ENCODE results near the gene THAP7. TPM values are rescaled to one million over a fixed set of nuclear protein-coding genes. Genes with fewer than 3 reads are reported as not detected.

Gene THAP7
- total RNA-seq, 4 donors from 2014 or later = 33.2 to 42.4 (median 39.1) TPM

DNA sequence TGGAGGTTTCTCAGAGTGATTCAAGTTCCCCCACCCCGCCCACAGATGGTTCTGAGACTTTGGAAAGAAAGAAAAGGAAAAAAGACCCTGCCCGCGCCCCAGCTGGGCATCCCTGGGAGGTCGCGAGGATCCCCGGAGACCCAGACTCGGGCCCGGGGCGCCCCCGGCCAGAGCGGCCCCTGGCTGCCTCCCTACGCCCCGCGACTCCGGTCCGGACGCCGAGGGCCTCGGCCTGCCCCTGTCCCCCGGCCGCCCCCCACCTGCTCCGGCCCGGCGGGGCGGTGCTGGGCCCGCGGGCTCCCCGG, 37.2 kb downstream of the THAP7 start:
- Histone ChIP-seq H3K36me3 (no peaks in the 10 kb centered on the region), H3K27ac (replicated peaks in 1 of 4) (no peak overlapping the region), H3K27me3 (peaks cover 0 to 18% (median 4%) of the 10 kb centered on the region in 4 donors), H3K9me3 (no peaks in the 10 kb centered on the region), H3K4me3 (peak overlapping the region; percentile 51 to 63 (median 56)), H3K4me1 (peaks cover 8 to 28% (median 21%) of the 10 kb centered on the region in 4 donors)
- 2% methylated on average over 7 of the region's 28 CpGs for WGBS
- intact Hi-C loops (cut with DNase I) = loop anchor here (10.0 kb wide), 2 partner anchors 50 to 80 kb away; partner anchors contain the start of gene P2RX6
- DNase-seq (ENCODE audit: extremely low spot score) = no peak
- TF ChIP-seq EP300 (IDR thresholded peaks at IDR 0.05) (no peak), POLR2A (IDR thresholded peaks at IDR 0.05; ENCODE audit: low read depth) (no peak), POLR2AphosphoS5 (IDR thresholded peaks at IDR 0.05) (no peak)
- TF ChIP-seq, protein P1, sequence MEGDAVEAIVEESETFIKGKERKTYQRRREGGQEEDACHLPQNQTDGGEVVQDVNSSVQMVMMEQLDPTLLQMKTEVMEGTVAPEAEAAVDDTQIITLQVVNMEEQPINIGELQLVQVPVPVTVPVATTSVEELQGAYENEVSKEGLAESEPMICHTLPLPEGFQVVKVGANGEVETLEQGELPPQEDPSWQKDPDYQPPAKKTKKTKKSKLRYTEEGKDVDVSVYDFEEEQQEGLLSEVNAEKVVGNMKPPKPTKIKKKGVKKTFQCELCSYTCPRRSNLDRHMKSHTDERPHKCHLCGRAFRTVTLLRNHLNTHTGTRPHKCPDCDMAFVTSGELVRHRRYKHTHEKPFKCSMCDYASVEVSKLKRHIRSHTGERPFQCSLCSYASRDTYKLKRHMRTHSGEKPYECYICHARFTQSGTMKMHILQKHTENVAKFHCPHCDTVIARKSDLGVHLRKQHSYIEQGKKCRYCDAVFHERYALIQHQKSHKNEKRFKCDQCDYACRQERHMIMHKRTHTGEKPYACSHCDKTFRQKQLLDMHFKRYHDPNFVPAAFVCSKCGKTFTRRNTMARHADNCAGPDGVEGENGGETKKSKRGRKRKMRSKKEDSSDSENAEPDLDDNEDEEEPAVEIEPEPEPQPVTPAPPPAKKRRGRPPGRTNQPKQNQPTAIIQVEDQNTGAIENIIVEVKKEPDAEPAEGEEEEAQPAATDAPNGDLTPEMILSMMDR (IDR thresholded peaks at IDR 0.05) = no peak

DNA sequence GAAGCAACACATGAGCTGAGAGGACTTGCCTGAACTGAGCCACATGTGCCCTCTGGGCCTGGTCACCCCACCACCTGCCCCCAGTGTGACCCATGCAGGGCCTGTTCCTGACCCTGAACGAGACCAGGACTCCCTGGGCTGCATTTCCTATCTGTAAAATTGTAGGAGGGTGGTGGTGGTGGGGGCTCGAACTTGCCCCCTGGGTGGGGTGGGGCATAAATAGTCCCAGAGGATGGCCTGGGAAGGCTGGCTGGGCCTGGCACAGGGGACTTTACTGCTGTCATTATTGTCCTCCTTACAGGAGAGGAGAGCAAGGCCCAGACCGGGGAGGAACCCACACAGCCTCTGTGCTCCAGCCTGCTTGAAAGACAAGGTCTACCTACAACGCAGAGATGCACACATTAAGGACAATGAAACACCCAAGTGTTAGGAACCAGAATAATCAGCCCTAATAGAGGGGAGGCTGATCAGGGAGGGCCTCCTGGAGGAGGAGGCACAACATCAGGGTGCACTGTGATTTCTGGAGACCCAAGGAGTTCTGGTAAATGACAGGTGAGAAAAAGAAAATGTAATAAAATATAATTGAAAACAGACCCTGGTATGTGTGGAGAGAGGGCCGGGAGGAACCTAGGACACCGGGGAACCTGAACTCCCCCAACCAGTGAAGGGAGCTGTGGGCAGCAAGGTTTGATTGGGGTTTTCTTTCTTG, 37.7 kb downstream of the THAP7 start:
- Histone ChIP-seq H3K4me1 (peaks cover 8 to 28% (median 21%) of the 10 kb centered on the region in 4 donors), H3K27me3 (peaks cover 0 to 18% (median 4%) of the 10 kb centered on the region in 4 donors), H3K4me3 (peak overlapping the region; percentile 51 to 63 (median 56)), H3K27ac (replicated peaks in 1 of 4) (no peak overlapping the region), H3K36me3 (no peaks in the 10 kb centered on the region), H3K9me3 (no peaks in the 10 kb centered on the region)
- WGBS = 56% methylated on average over 6 of the region's 6 CpGs
- intact Hi-C loops (cut with DNase I) = loop anchor here (10.0 kb wide), 2 partner anchors 51 to 79 kb away; partner anchors contain the start of gene P2RX6
- no peak for TF ChIP-seq POLR2AphosphoS5 (IDR thresholded peaks at IDR 0.05)
- TF ChIP-seq EP300 (IDR thresholded peaks at IDR 0.05) = no peak
- no peak for DNase-seq (ENCODE audit: extremely low spot score)

DNA sequence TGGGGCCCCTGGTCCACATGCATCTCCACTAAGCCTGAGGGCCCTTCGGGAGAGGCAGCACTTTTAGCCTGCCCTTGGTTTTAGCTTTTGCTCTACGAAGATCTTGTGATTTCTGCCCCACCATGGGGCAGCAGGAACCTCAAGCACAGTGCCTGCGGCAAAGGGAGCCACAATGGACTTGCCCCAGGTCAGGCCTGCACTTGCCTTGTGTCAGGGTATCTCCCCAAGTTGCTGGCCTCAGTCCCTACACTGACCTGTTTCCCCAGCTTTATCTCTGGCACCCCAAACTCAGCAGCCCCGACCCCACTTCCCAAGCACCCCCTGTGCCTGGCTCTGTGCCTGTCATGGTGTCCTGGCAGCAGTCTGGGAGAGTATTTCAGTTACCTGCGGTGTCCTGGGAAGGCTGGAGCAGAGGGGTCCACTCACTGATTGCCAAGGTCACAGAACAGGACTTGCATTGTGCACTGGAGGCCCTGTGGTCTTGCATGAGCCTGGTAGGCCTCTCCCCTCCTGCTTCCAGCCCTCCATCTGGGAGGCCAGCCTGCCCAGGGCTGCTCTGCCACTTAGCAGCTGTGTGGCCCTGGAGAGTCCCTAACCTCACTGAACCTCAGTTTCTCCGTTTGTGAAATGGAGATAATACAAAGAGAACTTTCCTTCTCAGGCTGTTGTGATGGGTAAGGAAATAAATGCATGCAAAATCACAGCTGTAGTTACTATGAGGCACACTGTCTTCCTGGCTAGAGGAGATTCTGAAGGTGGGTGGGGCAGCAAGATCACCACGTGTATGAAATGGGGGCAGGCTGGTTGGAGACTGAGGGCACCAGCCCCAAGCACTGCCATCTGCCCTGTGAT, 38.5 kb downstream of the THAP7 start:
- Histone ChIP-seq H3K27ac (replicated peaks in 1 of 4) (no peak overlapping the region), H3K9me3 (no peaks in the 10 kb centered on the region), H3K36me3 (no peaks in the 10 kb centered on the region), H3K4me3 (no peak overlapping the region), H3K27me3 (peaks cover 0 to 18% (median 4%) of the 10 kb centered on the region in 4 donors), H3K4me1 (peaks cover 8 to 29% (median 20%) of the 10 kb centered on the region in 4 donors)
- no peak for TF ChIP-seq POLR2AphosphoS5 (IDR thresholded peaks at IDR 0.05)
- no peak for TF ChIP-seq EP300 (IDR thresholded peaks at IDR 0.05)
- TF ChIP-seq, protein P1 (IDR thresholded peaks at IDR 0.05) = no peak
- TF ChIP-seq POLR2A (IDR thresholded peaks at IDR 0.05; ENCODE audit: low read depth) = no peak
- DNase-seq (ENCODE audit: extremely low spot score) = no peak
- intact Hi-C loops (cut with DNase I) = loop anchor here (10.0 kb wide), 2 partner anchors 51 to 79 kb away; partner anchors contain the start of gene P2RX6
- WGBS = 80% methylated on average over 7 of the region's 7 CpGs

DNA sequence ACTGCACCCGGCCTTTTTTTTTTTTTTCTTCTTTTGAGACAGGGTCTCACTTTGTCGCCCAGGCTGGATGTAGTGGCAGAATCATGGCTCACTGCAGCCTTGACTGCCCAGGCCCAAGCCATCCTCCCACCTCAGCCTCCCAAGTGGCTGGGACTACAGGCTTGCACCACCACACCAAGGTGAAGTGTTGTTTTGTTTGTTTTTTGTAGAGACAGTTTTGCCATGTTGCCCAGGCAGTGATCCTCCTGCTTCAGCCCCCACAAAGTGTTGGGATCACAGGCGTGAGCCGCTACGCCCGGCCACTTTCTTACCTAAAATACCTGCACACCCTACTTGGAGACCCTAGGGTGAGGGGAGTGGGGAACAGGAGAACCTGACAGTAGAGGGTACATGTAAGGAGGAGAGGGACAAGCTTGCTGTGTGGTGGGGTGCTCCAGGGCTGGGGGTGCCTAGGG, 39.4 kb downstream of the THAP7 start:
- TF ChIP-seq POLR2AphosphoS5 (IDR thresholded peaks at IDR 0.05) (no peak), EP300 (IDR thresholded peaks at IDR 0.05) (no peak), POLR2A (IDR thresholded peaks at IDR 0.05; ENCODE audit: low read depth) (no peak)
- TF ChIP-seq, protein P1 (IDR thresholded peaks at IDR 0.05) = no peak
- no peak for DNase-seq (ENCODE audit: extremely low spot score)
- H3K9me3 ChIP-seq = no peaks in the 10 kb centered on the region
- H3K4me1 ChIP-seq = peaks cover 14 to 33% (median 24%) of the 10 kb centered on the region in 4 donors
- peaks cover 0 to 18% (median 4%) of the 10 kb centered on the region in 4 donors for H3K27me3 ChIP-seq
- no peaks in the 10 kb centered on the region for H3K36me3 ChIP-seq
- no peak overlapping the region for H3K4me3 ChIP-seq
- intact Hi-C loops (cut with DNase I) = loop anchor here (10.0 kb wide), 2 partner anchors 52 to 78 kb away; partner anchors contain the start of gene P2RX6
- no peak overlapping the region for H3K27ac ChIP-seq (replicated peaks in 1 of 4)
- 93% methylated on average over 2 of the region's 6 CpGs for WGBS

DNA sequence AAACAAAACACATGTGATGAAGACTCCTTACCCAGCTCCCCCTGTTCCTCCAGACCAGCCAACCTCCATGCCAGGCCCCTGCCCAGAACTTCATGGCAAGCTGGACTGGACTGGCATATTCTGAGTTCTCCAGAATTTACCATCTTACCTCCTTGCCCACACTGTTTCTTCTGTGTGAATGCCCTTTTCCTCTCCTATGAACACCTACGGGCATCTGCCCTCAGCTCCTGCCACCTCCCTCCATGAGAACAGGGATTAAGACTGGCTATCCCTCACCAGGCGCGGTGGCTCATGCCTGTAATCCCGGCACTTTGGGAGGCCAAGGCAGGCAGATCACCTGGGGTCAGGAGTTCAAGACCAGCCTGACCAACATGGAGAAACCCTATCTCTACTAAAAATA, 41.3 kb downstream of the THAP7 start:
- Histone ChIP-seq H3K27me3 (peaks cover 0 to 18% (median 4%) of the 10 kb centered on the region in 4 donors), H3K9me3 (no peaks in the 10 kb centered on the region), H3K4me3 (no peak overlapping the region), H3K36me3 (no peaks in the 10 kb centered on the region), H3K4me1 (peaks cover 20 to 41% (median 34%) of the 10 kb centered on the region in 4 donors), H3K27ac (replicated peaks in 1 of 4) (no peak overlapping the region)
- 95% methylated on average over 4 of the region's 4 CpGs for WGBS
- intact Hi-C loops (cut with DNase I) = loop anchor here (10.0 kb wide), 2 partner anchors 54 to 76 kb away; partner anchors contain the start of gene P2RX6
- no peak for DNase-seq (ENCODE audit: extremely low spot score)
- no peak for TF ChIP-seq POLR2A (IDR thresholded peaks at IDR 0.05; ENCODE audit: low read depth)
- TF ChIP-seq POLR2AphosphoS5 (IDR thresholded peaks at IDR 0.05) = no peak
- TF ChIP-seq, protein P1 (IDR thresholded peaks at IDR 0.05) = no peak
- no peak for TF ChIP-seq EP300 (IDR thresholded peaks at IDR 0.05)

Measured in esophagus muscularis mucosa (tissue), 4 donors.